Mesendoderm (in vitro differentiated cells): Measurements from ENCODE around the gene TNFRSF14.
A peak's percentile ranks its signal among the peaks of the same experiment; 100 is the strongest.

Experiments used
- DNase-seq: peaks from one replicate; pipeline ENCODE4 v3.0.0; 2013
- H2AK5ac ChIP-seq: 2 replicates; pipeline ENCODE4 v1.6.1; 2013; ENCODE audit warnings: low read length, inconsistent platforms
- H2BK120ac ChIP-seq: 2 replicates; pipeline ENCODE4 v1.6.1; 2013; ENCODE audit warnings: low read depth, mild to moderate bottlenecking, low read length, moderate library complexity, mixed read lengths
- H2BK15ac ChIP-seq: replicated peaks from 2 replicates; pipeline ENCODE4 v1.6.1; 2013; ENCODE audit warnings: low read depth, mild to moderate bottlenecking, moderate library complexity
- H2BK5ac ChIP-seq: 2 replicates; pipeline ENCODE4 v1.6.1; 2013; ENCODE audit warnings: low read length, inconsistent platforms
- H3K18ac ChIP-seq: 2 replicates; pipeline ENCODE4 v1.6.1; 2013; ENCODE audit warnings: mild to moderate bottlenecking, low read length, mixed read lengths
- H3K23ac ChIP-seq: one replicate; pipeline ENCODE4 v1.6.1; 2013; ENCODE audit warnings: low read length
- H3K27ac ChIP-seq: 2 replicates; pipeline ENCODE4 v1.5.1; 2013; ENCODE audit warnings: low read depth, mild to moderate bottlenecking, inconsistent platforms, low read length, moderate library complexity
- H3K27me3 ChIP-seq: 2 replicates; pipeline ENCODE4 v1.6.1; 2013; ENCODE audit warnings: low read length, control low read depth, mild to moderate bottlenecking, inconsistent platforms; ENCODE audit not compliant: insufficient read depth, poor library complexity
- H3K36me3 ChIP-seq: 2 replicates; pipeline ENCODE4 v1.6.1; 2013; ENCODE audit warnings: low read length, inconsistent platforms; ENCODE audit not compliant: control insufficient read depth, insufficient read depth
- H3K4ac ChIP-seq: one replicate; pipeline ENCODE4 v1.6.1; 2013; ENCODE audit warnings: low read depth, mild to moderate bottlenecking, low read length, moderate library complexity
- H3K4me1 ChIP-seq: 2 replicates; pipeline ENCODE4 v1.6.1; 2013; ENCODE audit warnings: low read depth, low read length, inconsistent platforms; ENCODE audit not compliant: control insufficient read depth
- H3K4me2 ChIP-seq: 2 replicates; pipeline ENCODE4 v1.6.1; 2013; ENCODE audit warnings: low read length
- H3K4me3 ChIP-seq: 2 replicates; pipeline ENCODE4 v1.5.1; 2013; ENCODE audit warnings: mild to moderate bottlenecking, low read length
- H3K56ac ChIP-seq: one replicate; pipeline ENCODE4 v1.6.1; 2013; ENCODE audit warnings: low read length
- H3K79me1 ChIP-seq: 2 replicates; pipeline ENCODE4 v1.6.1; 2013; ENCODE audit warnings: low read length, inconsistent platforms
- H3K79me2 ChIP-seq: 2 replicates; pipeline ENCODE4 v1.6.1; 2013; ENCODE audit warnings: mild to moderate bottlenecking, low read length; ENCODE audit not compliant: control insufficient read depth, insufficient read depth
- H3K9ac ChIP-seq: 2 replicates; pipeline ENCODE4 v1.6.1; 2013; ENCODE audit warnings: low read length, inconsistent platforms
- H4K5ac ChIP-seq: one replicate; pipeline ENCODE4 v1.6.1; 2013; ENCODE audit warnings: low read length
- H4K8ac ChIP-seq: one replicate; pipeline ENCODE4 v1.6.1; 2013; ENCODE audit warnings: low read depth, mild to moderate bottlenecking, control low read depth, low read length, moderate library complexity
- WGBS: extraction: QIAGEN DNeasy Blood & Tissue Kit; methylation state at CpG from one replicate; pipeline ENCODE4 v1.1.7; 2013; ENCODE audit warnings: low lambda C conversion rate, missing lambda C conversion rate; ENCODE audit not compliant: insufficient coverage; ENCODE audit errors: extremely low coverage; 5-methylcytosine and 5-hydroxymethylcytosine counted together

The TNFRSF14 gene

GRCh38 chr1:2533365-2533764, 22.8 kb upstream of the TNFRSF14 start:
- no peaks in the 10 kb centered on the region for H3K4me1 ChIP-seq
- DNase-seq, result no peak
- no peak overlapping the region for H4K8ac ChIP-seq
- H3K4me3 ChIP-seq, result no peak overlapping the region
- no peak overlapping the region for H4K5ac ChIP-seq
- no peak overlapping the region for H3K27ac ChIP-seq
- H3K4ac ChIP-seq, result no peak overlapping the region
- no peak overlapping the region for H3K4me2 ChIP-seq
- no peak overlapping the region for H2AK5ac ChIP-seq
- H3K56ac ChIP-seq, result no peak overlapping the region
- H2BK5ac ChIP-seq, result no peak overlapping the region
- H3K27me3 ChIP-seq, result peaks cover 19% of the 10 kb centered on the region
- H3K9ac ChIP-seq, result no peak overlapping the region
- no peak overlapping the region for H3K18ac ChIP-seq
- no CpG with 5 or more reads among the region's 11 CpGs for WGBS
- no peaks in the 10 kb centered on the region for H3K36me3 ChIP-seq
- no peak overlapping the region for H3K23ac ChIP-seq
- no peak overlapping the region for H2BK120ac ChIP-seq
- H3K79me1 ChIP-seq, result no peaks in the 10 kb centered on the region
- no peak overlapping the region for H2BK15ac ChIP-seq
- no peaks in the 10 kb centered on the region for H3K79me2 ChIP-seq

- Histone ChIP-seq H3K9ac (no peak overlapping the region), H3K27ac (no peak overlapping the region), H2BK15ac (no peak overlapping the region), H3K27me3 (peaks cover 14% of the 10 kb centered on the region), H3K18ac (no peak overlapping the region), H4K5ac (no peak overlapping the region), H2BK120ac (no peak overlapping the region), H3K4me3 (no peak overlapping the region), H3K56ac (no peak overlapping the region), H3K4ac (no peak overlapping the region), H4K8ac (no peak overlapping the region), H3K4me1 (no peaks in the 10 kb centered on the region), H3K79me1 (no peaks in the 10 kb centered on the region), H3K4me2 (no peak overlapping the region), H3K79me2 (no peaks in the 10 kb centered on the region), H3K36me3 (no peaks in the 10 kb centered on the region), H2BK5ac (no peak overlapping the region), H2AK5ac (no peak overlapping the region), H3K23ac (no peak overlapping the region)
- no CpG with 5 or more reads among the region's 7 CpGs for WGBS
- no peak for DNase-seq
Measured at GRCh38 chr1:2534315-2534686, 21.9 kb upstream of the TNFRSF14 start.

GRCh38 chr1:2534687-2535441, 21.3 kb upstream of the TNFRSF14 start:
- H3K27me3 ChIP-seq, result peaks cover 12% of the 10 kb centered on the region

GRCh38 chr1:2535455-2535854, 20.7 kb upstream of the TNFRSF14 start:
- Histone ChIP-seq H2BK15ac (no peak overlapping the region), H4K5ac (no peak overlapping the region), H3K4ac (no peak overlapping the region), H2AK5ac (no peak overlapping the region), H3K9ac (no peak overlapping the region), H3K4me3 (no peak overlapping the region), H3K23ac (no peak overlapping the region), H3K36me3 (no peaks in the 10 kb centered on the region), H2BK5ac (no peak overlapping the region), H3K18ac (no peak overlapping the region), H3K27me3 (peaks cover 9% of the 10 kb centered on the region), H2BK120ac (no peak overlapping the region), H3K27ac (no peak overlapping the region), H3K56ac (peak overlapping the region; percentile 15), H4K8ac (no peak overlapping the region), H3K4me1 (no peaks in the 10 kb centered on the region), H3K4me2 (no peak overlapping the region), H3K79me1 (no peaks in the 10 kb centered on the region), H3K79me2 (no peaks in the 10 kb centered on the region)
- no CpG with 5 or more reads among the region's 27 CpGs for WGBS
- DNase-seq, result no peak

More at GRCh38 chr1:2534687-2535441, 21.3 kb upstream of the TNFRSF14 start:
- Histone ChIP-seq H3K79me1 (no peaks in the 10 kb centered on the region), H2AK5ac (no peak overlapping the region), H3K4me2 (no peak overlapping the region), H3K27ac (no peak overlapping the region), H3K79me2 (no peaks in the 10 kb centered on the region), H3K4ac (no peak overlapping the region), H2BK120ac (no peak overlapping the region), H3K9ac (no peak overlapping the region), H4K5ac (no peak overlapping the region), H2BK5ac (no peak overlapping the region), H3K4me3 (no peak overlapping the region), H4K8ac (no peak overlapping the region), H3K23ac (no peak overlapping the region), H3K56ac (no peak overlapping the region), H3K18ac (no peak overlapping the region), H3K36me3 (no peaks in the 10 kb centered on the region), H3K4me1 (no peaks in the 10 kb centered on the region), H2BK15ac (no peak overlapping the region)
- WGBS, result no CpG with 5 or more reads among the region's 18 CpGs
- peak; percentile 70 for DNase-seq

GRCh38 chr1:2535981-2536380, 20.2 kb upstream of the TNFRSF14 start:
- Histone ChIP-seq H3K79me2 (no peaks in the 10 kb centered on the region), H3K79me1 (no peaks in the 10 kb centered on the region), H3K23ac (no peak overlapping the region), H4K8ac (no peak overlapping the region), H2AK5ac (no peak overlapping the region), H3K18ac (no peak overlapping the region), H3K27ac (no peak overlapping the region), H4K5ac (no peak overlapping the region), H3K56ac (no peak overlapping the region), H3K4me1 (no peaks in the 10 kb centered on the region), H3K27me3 (peaks cover 4% of the 10 kb centered on the region), H2BK5ac (no peak overlapping the region), H3K36me3 (no peaks in the 10 kb centered on the region), H2BK15ac (no peak overlapping the region), H3K4ac (no peak overlapping the region), H3K4me2 (no peak overlapping the region), H2BK120ac (no peak overlapping the region), H3K4me3 (no peak overlapping the region), H3K9ac (no peak overlapping the region)
- WGBS, result no CpG with 5 or more reads among the region's 9 CpGs
- no peak for DNase-seq

- no peak overlapping the region for H3K27ac ChIP-seq
- no peak overlapping the region for H2AK5ac ChIP-seq
- no peak overlapping the region for H4K8ac ChIP-seq
- no peak overlapping the region for H2BK5ac ChIP-seq
- DNase-seq, result no peak
- H2BK15ac ChIP-seq, result no peak overlapping the region
- H3K27me3 ChIP-seq, result no peaks in the 10 kb centered on the region
- no peak overlapping the region for H3K4ac ChIP-seq
- H2BK120ac ChIP-seq, result no peak overlapping the region
- H3K56ac ChIP-seq, result no peak overlapping the region
- no peak overlapping the region for H3K18ac ChIP-seq
- no peaks in the 10 kb centered on the region for H3K4me1 ChIP-seq
- H4K5ac ChIP-seq, result no peak overlapping the region
- H3K79me1 ChIP-seq, result no peaks in the 10 kb centered on the region
- no peak overlapping the region for H3K4me3 ChIP-seq
- WGBS, result no CpG with 5 or more reads among the region's 9 CpGs
- no peak overlapping the region for H3K23ac ChIP-seq
- no peak overlapping the region for H3K4me2 ChIP-seq
- H3K36me3 ChIP-seq, result no peaks in the 10 kb centered on the region
- no peaks in the 10 kb centered on the region for H3K79me2 ChIP-seq
- no peak overlapping the region for H3K9ac ChIP-seq
Measured at GRCh38 chr1:2537784-2538115, 18.4 kb upstream of the TNFRSF14 start.
